GM19351 (cell line): ENCODE results near the gene MEGF11.

ENCODE experiments used
- ATAC-seq: cut with Tn5 transposase; IDR thresholded peaks from one replicate; pipeline ENCODE4 v1.9.1; 2021; ENCODE audit warnings: mild to moderate bottlenecking, moderate library complexity; ENCODE audit not compliant: unreplicated experiment

The MEGF11 gene

DNA sequence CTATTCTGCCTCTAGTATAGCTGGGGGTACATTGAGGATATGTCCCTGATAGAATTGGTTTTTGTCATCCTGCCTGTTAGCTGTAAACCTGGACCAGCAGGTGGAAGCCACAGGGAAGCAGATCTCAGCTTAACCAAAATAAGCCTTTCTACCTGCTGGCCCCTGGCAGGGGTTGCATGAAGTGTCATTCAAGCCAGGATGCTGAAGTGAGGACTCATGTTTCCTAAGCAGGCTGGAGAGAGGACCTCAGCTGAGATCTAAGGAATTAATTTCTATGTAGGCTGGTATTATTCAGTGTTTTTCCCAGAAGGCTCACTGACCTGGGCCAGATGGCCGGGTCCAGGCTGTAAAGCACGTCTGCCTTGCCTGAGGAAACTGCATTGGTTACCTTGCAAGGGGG, 128.9 kb downstream of the MEGF11 start:
- ATAC-seq: no peak

DNA sequence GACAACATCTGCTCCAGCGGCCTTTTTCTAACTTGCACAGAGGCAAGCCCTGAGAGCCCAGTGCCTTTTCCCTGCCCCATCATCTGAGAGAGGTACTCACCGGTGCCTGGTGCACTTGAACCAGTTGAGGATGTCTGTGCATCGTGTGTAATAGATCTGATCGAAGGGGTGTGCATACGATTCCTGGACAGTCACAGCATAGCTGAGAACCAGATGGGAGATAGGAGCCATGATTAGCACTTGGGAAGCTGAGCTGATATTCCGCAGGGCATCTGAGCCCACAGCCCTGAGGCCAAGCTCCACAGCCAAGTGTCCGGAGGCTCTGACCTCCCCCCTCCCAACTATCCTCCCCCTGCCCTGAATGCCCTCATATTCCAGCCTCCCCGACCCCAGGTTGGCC, 129.8 kb downstream of the MEGF11 start:
- no peak for ATAC-seq

DNA sequence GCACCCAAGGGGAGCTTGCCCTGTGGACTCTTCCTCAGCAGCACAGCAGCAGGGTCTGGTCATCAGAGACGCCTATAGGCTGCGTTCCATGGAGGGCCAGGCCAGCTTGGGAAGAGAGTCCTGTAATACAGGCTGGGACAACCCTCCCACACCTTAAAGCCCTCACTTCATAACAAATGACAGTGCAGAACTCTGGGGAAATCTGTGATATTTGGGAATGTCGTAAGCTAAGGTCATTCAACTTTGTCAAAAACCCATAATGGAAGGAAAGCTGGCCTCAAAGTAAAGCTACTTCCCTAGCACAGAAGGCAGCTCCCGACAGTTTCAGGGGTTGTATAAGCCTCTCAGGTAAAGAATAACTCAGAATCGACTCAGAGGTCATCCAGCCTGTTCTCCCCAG, 133.1 kb downstream of the MEGF11 start:
- no peak for ATAC-seq

DNA sequence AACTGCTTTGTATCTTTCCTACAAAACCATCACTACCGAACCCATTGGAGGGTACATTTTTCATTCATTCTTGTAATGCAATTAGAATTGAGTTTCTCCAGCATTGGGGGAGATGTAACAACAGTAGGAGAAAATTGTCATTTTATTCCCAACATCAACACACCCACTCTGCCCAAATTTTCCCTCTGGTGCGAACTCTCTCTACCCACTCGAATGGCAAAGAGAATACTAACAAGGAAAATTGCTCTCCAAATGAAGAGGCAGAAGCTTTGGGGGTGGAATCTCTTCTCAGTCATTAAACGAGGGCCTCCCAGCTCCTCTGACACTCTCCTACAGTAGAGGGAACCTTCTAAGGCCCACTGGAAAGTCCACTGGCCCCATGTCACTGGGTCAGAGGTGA, 135.7 kb downstream of the MEGF11 start:
- ATAC-seq: no peak

DNA sequence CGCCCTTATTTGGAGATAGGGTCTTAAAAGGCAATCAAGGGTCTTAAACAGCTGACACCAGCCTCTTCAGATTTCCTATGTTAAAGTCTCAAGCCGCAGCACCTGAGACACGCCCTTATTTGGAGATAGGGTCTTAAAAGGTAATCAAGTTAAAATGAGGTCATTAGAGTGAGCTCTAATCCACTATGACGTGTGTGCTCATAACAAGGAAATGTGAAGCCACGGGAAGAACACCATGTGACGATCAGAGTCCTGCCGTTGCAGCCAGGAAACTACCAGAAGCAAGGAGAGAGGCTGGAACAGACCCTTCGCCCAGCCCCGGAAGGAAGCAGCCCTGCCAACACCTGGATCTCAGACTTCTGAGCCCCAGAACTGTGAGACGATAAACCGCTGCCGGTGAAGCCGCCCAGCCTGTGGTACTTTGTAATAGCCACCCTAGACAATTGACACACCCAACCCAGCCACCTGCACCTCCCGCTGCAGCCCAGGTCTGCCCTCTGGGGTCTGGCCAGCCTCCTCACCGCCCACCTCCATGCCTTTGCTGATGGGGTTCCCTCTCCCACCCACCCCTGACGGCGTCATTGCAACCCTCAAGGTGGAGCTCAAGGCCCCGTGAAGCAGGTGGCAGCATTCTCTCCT, 137.9 kb downstream of the MEGF11 start:
- no peak for ATAC-seq

DNA sequence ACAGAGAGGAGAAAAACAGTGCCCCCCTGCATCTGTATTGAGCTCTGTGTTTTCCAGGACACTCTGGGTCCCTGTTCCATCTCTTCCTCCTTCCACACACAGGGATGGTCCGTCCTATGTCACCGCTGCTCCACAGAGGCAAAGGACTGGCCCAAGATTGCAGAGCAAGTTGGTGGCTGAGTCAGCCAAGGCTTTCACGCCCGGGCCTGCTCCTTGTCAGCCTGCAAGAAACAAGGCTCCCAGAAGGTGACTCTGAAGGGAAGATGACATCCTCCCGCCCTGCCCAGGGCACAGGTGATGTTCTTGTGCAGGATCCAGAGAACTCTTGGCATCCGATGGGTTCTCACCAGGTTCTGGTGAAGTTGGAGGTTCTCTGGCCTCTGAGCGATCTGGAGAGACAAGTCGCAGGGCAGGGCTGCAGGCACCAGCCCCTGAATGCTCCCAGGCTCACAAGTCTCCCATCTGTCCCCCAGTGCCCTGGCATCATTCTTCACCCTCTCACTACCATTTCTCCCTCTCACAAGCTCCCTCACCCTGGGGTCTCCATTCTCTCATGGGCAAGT, 138.6 kb downstream of the MEGF11 start:
- ATAC-seq: no peak

DNA sequence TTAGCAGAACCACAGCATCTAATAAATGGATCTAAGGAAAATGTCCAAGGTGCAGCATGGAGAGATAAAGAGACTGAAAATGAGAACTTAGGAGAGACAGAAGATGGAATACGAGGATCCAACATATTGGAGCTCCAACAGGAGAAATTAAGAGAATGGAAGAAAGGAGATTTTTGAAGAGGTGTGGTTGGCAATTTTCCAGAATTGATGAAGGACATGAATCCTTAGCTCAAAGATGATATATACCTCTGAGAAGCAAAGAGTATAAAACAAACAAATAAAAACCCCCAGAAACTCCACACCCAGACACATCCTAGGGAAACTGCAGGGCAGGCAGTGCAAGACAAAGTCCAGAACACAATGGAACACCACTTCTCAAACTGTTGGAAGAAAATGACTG, 141.2 kb downstream of the MEGF11 start:
- no peak for ATAC-seq

DNA sequence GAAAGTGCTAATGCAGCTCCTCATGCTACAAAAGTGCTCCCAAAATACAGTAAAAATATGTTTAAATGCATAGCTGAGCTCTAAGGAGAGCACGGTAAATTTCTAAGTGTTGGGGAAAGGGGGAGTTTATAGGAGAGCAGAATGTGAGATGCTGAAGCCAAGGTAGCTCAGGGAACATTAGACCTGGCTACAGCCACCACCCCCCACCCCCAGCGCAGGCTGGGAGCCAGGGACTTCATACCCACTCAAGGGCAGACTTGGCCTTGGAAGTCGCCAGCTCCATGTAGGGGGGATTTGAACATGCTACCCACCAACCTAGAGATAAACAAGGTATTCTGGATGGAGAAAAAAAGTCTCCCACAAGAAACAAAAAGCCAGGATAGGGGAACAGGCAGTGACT, 142.2 kb downstream of the MEGF11 start:
- ATAC-seq: no peak

DNA sequence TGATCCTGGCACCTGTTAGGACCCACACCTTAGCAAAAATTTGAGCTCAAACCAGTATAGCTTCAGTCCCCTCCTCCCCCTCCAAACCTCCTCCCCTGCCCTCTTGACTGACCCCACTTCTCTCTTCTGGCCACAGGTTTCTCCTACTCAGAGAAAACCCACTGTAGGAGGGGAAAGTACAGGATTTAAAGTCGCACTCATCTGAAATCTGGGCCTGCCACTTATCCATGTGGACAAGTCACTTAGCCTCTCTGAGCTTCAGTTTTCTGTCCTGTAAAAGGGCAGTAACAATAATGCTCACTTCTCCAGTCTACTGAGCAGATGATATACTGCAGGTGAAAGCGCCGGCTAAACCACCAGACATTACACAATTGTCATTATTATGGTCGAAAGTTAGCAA, 142.7 kb downstream of the MEGF11 start:
- no peak for ATAC-seq

DNA sequence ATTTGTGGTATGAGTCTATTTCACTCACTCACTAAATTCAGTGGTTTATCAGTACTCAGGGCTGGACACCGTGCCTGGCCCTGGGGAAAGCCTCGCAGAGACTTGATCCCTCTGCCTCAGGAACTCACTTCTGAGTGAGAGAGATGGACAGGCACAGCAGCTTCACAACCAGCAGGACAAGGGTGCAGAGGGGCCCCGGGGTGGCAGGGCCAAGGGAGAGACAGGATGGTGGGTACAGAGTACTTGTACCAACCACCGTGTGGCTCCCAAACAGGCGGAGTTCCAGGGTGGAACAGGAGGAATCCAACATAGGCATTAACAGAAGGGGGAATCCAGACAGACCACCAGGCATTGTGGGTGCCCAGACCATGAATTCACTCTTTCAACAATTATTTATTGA, 143.7 kb downstream of the MEGF11 start:
- ATAC-seq: no peak

DNA sequence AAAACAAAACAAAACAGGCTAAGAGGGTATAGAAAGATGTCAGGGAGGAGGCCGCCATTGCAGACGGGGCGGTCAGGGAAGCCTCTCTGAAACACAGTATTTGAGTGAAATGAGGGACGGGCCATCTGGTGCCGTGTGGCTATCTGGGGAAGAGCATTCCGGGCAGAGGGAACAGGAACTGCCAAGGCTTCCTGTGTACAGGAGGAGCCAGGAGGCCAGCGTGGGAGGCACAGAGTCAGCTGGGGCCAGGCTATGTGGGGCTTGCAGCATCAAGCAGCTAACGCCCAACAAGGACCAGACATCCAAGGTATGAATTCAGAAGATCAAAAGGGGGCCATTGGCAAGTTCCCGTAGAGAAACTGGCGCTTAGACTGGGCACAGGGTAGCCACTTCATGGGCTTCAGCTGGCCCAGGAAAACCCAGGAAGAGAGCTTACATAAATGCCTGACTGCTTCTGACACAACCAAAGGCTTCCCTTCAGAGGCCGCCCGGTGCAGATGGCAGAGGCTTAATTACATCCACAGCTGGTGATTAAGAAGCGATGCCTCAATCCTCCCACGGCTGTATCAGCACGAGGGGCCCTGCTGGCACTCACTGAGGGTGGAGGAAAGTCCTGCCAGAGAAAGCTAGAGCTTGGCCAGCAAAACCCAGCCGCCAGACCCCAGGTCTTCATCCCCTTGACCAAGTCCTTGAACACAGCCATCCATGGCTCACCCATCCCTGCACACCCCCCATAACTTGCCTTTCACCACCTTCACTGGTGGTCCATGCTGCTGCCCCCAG, 144.9 kb downstream of the MEGF11 start:
- ATAC-seq: no peak

DNA sequence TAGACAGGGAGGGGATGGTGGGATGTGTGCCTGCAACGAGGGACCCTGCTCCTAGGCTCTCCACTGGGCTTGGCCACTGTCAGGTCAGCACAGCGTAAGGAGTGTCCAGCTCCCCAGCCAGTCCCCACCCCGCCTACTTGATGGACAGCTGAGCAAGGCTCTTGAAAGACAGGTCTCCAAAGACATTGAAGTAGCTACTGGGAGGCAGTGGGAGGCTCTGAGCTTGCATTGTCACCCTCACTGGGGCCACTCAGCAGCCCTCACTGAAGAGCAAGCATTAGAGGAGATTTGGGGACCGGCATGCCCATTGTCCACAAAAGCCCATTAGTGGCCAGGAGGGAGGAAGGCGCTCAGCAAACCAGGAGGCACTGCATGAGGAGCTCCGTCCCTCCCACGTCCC, 146.5 kb downstream of the MEGF11 start:
- ATAC-seq: no peak

DNA sequence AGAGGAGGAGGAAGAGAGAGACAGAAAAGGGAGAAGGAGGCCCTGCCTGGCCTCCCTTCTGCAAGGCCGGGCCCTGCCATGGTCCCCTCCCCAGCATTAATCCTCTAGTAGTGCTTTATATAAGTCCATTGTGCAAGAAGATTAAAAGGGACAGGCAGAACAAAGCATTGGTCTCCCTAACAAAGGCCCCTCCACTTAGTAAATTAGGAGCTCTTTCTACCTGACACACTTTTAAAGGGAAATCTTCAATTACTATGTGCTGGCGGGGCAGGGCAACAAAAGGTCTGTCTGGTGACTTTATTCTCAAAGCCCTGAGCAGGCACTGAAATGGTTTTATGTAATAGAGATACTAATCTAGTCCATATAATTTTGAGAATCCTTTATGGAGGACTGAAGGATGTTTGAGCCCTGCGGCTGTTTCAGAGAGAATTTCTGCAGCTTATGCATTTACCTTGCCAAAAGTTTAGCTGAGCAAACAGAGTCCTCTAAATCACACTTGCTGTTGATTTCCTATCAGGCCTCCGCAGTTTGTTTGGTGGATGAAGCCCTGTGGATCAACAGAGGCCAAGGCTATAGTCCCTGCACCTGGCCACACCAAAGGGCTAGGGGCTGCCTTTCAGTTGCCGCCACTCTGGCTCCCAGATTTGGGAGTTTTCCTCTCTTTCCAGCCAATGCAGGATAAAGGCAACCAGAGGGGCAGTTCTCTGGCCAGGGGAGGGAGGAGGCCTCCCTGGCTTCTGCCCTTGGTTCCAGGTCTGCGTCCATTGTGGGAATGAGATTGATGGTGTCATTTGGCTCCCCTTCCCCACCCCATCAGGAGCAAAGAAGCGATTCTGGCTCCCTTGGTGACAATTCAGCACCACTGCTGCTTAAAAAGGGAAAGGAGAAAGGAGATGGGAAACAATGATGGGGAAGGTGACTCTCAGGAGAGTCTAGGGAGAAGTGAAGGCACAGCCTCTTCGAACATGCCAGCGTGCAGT, 148.0 kb downstream of the MEGF11 start:
- ATAC-seq: no peak

DNA sequence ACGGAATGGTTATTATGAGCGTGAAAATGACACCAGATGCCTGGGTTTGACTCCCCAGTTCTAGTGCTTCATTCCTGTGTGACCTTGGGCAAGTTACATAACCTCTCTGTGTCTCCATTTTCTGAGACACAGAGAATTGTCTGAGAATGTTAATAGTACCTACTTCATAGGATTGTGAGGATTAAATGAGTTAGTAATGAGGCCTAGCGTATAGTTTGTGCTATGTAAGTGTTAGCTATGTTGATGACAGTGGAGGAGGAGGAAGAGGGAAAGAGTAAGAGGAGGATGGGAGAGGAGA, 150.3 kb downstream of the MEGF11 start:
- ATAC-seq: no peak

DNA sequence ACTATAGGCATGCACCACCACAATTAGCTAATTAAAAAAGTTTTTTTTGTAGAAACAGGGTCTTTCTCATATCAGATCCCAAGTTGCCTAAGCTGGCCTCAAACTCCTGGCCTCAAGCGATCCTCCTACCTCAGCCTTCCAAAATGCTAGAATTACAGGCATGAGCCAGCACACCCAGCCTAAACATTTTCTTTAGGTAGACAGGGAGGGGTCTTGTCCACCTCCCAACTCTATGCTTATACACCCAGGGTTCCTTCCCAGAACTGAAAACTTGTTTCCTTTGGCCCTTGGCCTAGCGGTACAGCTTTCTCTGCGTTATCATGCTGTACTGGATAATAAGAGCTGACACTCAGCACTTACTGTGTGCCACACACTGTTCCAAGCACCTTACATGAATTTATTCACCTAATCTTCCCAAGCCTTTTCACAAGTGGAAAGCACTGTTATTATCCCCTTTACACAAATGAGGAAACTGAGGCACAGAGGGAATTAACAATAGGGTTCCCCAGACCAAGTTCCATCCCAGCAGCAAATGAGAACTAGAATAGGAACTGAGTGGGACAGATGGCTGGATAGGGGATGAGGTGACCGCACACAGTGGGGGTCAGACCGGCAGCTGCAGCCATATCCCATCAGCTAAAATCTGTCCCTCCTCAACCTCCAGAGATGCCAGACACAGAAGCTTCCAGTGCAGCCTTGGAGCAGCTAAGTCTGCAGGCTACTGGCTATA, 150.8 kb downstream of the MEGF11 start:
- no peak for ATAC-seq

DNA sequence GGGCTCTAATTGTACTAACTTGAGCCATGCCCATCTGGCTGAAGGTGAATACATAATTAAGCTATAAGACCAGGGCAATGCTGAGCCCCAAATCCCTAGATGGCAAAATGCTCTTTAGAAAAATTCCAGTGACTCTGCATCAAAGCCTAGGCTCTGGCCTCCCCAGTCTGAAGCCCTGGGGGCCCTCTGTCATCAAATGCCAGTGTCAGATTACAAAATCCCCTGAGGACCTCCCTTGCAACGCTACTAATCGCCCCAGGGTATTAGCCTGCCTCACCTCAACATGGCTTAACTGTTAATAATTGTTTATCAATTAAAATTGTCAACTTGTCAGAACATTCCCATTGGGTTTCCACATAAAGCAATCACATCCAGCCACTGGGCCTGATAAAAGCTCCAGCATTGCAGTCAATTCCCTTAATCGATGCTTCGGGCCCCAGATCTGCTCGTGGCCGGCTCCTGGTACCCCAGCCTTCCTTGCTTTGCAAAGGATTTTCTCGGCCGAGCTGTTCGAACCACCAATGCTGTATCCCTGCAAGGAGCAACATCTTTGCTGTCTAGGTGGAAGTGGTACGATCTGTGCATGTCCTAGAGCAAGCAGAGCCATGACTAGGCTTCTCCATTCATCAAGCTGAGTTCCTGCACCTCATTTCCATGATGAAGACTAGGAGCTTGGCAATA, 151.7 kb downstream of the MEGF11 start:
- no peak for ATAC-seq

DNA sequence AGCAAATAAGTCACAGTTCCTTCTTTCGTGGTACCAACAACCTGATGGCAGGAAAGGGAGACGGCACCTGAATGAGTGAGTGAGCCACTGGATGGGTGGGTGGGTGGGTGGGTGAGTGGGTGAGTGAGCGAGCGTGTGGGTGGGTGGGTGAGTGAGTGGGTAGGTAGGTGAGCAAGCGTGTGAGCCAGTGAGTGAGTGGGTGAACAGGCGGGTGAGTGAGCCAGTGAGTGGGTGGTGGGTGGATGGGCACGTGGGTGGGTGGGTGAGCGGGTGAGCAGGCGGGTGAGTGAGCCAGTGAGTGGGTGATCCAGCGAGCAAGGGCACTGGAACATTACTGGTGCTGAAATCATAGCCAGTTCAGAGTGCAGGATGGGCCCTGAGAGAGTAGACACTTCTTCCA, 152.8 kb downstream of the MEGF11 start:
- no peak for ATAC-seq

DNA sequence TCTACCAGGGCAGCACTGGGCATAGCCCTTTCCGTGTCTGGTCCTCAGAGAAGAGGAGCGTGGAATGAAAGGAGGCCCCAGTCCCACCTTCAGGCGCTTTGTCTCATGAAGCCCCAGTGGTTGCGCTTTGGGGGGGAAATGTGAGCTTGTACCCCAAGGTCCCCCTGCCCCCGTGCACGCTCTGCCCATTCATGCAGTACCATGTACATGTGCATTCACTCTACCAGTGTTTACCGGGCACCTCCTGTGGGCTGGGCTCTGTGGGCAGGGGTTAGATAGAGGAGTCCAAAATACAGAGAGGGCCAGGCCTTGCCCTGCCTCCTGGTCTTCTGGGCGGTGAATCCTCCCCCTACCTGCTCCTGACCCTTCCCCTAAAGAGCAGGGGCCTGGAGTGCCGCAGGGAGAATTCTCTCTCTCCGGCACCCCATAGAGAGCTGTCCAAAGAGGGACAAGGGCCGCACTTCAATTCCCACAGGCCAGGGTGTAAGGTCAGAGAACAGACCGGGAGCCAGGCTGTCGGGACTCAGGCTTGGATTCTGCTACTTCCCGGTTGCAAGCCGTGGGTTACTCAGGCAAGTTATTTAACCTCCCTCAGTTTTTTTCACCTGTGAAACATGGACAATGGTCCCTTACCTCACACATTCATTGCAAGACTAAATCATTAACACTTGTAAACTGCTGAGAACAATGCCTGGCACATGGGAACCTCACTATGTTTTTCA, 153.4 kb downstream of the MEGF11 start:
- ATAC-seq: no peak

DNA sequence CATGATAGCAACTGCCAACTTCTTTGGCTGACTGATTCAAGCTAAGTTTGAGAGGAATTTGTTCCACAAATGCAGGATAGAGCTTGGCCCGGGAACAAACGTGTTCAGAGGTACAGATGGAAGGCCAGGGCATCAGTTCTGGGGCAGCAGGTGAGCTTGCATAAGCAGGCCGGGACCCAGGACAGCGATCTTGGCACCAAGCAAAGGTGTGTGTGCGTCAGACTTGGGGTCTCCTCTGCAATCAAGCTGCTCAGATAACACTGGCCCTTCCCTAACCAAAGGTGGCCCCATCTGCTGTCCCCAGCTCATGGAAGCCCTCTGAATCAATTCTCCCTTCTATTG, 155.6 kb downstream of the MEGF11 start:
- ATAC-seq: no peak
